ENCODE measurements around the gene ITM2C.

The ITM2C gene

DNA sequence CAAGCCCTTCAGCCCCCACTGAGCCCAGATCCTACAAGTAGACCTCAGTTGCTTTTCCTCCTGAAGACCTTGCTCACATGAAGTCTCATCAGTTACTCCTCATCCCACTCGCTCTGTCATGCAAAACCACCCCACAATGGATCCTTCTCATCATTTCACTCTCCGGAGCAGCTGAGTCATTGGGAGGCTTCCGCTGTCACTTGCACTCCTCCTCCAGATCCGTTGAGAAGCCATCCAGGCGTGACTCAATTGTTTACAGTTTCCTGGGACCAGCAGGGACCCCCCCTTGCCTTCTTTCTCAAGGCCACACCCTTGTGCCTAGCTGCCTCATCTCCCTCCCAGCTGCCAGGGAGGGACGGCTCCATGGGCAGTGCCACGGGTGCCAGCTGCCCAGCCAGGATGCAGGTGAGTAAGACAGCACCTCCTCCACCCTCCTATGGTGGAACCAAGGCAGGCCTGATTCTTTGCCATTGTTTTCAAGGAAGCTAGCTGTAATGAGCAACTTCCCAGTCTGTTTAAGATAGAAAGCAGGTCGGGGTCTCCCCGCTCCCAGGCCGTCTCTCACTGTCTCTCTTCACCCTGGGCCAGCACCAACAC, 44.0 kb downstream of the ITM2C start:
- peak; percentile 21 to 45 for ATAC-seq

DNA sequence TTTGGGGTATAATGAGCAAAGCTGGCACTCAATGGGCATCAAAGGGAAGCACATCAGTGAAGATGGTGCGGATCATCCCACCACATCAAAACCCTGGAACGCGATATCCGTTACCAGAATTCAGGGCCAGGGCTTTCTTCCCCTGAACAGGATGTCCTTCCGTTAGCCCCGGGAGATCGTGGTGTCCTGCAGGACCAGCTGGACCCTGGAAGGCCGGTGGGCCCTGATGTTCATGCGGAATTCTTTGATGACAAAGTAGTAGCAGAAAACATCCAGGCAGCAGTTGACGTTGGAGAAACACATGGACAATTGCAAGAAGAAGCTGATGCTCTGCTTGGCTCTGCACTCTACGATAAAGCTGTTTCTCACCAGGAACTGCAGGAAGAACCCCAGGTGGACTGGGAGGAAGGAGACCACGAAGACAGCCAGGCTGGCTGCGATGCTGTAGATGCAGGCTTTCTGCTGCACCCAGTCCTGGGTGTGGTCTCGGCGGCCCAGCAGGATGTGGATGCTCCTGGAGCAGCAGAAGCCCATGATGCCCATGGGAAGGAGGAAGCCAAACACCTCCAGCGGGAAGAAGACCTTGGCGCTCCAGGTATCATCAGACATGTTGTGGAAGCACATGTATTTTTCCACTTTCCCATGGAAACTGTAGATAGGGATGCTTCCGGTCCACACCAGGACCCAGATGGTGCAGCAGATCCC, 45.3 kb downstream of the ITM2C start:
- no peak for ATAC-seq

DNA sequence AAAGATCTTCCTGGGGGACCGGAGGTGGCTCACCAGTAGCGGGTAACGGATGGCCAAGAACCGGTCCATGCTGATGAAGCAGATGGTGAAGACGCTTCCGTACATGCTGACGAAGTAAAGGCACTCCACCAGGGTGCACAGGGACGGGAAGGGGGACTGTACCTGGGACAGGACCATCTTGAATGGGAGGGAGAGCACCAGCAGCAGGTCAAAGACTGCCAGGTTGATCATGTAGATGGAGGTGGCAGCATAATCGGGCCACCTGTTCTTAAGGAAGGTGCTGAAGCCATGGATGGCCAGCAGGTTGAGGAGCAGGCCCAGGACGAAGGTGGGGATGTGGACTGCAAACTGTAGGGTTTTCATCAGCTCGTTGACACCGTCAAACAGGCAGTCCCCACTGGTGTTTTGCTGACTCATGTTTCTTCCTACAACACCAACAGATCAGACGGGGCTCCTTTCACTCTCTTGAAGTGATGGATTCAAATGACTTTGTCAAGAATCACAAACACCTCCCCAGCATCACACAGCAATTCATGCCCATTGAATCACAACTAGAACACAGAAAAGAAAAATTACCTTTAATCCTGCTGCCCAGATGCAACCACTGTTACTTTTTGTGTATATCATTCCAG, 45.9 kb downstream of the ITM2C start:
- ATAC-seq = peak; percentile 22 to 33

DNA sequence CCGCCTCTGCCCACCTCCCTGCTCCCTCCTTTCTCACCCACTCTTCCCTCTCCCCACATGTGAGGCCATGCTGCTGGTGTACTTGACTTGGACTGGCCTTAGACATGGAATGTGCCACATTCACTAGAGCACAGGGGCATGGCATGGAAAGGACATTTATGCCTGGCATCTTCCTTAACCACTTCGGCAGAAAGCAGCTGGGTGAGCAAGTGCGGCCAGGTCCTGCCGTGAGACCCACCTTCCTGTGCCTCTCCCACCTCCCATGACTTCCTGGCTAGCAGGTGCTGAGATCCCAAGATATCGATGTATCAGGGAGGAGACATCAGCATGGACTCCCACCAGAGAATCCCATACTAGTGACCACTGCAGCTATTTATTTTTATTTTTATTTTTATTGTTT, 47.3 kb downstream of the ITM2C start:
- ATAC-seq = no peak

DNA sequence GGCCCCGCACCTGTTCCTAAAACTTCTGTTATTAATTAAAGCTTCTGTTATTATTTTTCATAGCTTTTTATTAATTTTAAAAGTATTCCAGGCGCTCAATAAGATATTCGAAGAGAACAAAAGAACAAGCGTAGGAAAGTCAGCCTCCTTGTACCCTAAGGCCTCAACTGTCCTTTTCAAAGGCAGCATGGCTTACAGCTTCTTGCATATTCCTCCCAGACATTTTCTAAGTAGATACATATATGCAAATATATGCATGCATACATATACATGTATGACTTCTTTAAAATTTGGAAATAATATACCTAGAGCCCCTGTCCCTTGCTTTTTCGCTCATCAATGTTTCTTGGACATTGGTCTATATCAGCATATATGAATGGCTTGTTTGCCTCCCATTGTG, 48.0 kb downstream of the ITM2C start:
- no peak for ATAC-seq

DNA sequence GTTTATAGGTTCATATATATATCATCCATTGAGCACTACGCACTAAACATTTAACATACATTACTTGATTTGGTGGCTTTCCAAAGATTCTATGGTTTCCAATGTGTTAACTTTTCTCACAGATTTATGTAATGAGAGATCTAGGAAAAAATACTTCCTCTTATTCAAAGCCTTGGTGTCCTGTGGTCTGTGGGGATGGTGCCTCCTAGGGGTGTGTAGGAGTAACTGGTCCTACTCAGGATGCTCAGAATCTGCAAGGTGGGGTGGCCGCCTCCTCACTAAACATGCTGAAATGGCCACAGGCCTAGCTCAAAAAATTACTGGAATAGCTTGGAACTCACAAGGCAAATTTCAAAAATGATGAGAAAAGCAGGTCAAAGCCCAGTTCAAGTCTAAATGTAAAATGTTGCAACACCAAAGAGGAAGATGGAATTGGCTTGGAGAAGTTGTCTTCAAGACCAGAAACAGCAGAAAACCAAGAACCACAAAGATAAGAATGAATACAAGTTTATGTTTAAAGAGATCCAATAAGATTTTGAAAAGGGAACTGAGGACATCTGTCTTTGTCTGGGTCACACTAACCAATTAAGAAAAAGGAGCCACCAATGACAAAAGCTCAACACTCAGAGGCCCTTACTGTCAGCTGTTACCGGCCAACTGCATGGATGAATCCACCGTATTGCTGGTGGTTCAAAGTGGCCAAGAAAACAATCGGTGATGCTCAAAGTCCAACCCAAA, 48.8 kb downstream of the ITM2C start:
- ATAC-seq = no peak

DNA sequence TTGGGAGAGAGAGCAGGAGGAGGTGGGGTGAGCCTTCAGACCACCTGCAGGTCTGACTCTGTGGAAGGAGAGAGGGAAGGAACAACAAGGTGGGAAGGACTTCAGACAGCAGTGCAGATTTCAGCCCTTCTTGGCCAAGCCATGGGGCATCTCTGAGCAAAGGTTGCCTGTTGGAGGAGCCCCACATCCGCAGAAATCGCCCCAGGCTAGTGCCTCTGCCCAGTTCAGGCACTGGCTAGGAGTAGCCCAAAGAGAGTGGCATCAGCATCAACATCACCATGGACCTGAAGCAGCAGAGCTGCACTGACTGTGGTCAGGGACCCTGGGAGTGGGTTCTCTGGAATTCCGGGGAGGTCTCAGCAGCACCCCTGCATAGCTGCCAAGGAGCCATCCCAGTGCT, 50.1 kb downstream of the ITM2C start:
- ATAC-seq = no peak

DNA sequence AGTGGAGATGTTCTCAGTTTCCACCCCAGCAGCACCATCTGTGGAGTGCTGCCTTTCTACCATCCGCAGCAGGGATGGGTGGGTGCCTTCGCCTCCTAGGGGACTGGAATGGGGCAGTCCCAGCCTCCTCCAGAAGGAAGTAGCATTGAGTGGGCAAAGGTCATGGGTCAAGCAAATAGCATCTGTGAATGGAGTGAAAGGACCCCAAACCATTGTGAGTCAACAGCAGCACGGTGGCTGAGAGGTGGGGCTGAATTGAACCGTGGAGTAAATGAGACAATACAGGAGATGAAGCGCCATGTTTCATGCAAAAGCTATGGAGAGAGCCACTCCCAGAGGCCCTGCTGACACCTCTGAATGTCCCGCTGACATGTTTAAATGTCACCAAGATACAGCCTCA, 50.6 kb downstream of the ITM2C start:
- ATAC-seq = no peak

DNA sequence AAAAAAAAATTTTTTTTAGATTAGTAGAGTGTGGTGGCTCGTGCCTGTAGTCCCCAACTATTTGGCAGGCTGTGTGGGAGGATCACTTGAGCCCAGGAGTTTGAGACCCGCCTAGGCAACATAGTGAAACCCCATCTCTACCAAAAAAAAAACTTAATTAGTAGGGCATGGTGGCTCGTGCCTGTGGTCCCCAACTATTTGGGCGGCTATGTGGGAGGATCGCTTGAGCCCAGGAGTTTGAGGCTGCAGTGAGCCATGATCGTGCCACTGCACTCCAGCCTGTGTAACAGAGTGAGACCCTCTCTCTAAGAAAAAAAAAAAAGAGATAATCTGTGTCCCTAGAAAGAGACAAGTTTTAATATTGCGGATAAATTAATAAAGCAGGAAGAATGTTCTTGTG, 51.5 kb downstream of the ITM2C start:
- no peak for ATAC-seq

DNA sequence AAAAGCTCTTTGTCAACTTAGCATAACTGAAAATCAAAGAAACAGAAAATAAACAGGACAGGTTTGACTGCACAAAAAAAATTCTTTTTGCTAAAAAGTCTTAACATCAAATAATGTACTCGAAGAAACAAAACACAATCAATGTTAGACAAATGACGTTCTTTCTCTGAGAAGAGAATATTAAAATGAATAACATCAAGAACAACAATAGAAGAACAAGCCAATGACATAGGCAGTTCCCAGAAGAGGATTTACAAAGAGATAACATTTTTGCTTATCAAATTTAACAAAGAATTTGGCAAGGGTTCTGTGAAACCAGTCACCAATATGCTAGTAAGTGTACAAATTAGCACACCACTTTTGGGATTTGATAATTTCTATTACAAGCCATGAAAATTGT, 54.5 kb downstream of the ITM2C start:
- peak; percentile 12 to 33 for ATAC-seq

DNA sequence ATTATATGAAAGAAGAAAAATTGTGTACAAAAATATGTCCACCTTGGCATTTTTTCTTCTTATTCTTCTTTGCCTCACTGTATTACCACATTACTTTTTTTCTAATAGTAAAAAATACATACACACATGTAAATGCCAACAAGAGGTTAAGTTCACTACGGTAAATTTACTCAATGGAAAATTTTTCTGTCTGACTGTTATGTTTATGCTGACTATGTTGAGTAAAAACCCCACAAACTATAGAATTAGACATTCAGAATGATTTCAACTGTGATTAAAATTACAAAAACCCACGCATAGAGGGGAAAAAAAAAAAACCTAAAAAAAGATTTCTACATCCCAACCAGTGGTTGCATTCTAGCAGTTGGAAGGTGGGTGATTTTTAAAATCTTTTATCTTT, 54.9 kb downstream of the ITM2C start:
- ATAC-seq = peak; percentile 55 to 60

DNA sequence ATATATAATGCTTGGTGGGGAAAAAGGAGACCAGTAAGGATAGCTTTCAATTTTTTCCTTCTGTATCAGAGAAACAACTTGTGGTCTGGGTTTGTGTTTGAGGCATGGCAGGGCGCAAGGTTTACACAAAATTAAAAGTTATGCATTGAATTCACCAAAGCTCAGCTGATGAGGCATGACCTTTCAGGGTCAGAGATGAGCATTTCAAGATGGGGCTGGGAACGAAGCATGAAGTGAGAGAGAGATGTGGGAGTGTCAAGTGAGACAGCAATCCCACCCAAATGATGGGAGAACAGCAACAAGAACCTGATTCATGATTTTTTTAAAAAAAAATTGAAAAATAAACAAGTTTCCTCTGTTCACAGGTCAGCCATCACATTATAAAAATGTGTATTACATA, 55.4 kb downstream of the ITM2C start:
- peak in 1 of 2 donors; percentile 4 for ATAC-seq

DNA sequence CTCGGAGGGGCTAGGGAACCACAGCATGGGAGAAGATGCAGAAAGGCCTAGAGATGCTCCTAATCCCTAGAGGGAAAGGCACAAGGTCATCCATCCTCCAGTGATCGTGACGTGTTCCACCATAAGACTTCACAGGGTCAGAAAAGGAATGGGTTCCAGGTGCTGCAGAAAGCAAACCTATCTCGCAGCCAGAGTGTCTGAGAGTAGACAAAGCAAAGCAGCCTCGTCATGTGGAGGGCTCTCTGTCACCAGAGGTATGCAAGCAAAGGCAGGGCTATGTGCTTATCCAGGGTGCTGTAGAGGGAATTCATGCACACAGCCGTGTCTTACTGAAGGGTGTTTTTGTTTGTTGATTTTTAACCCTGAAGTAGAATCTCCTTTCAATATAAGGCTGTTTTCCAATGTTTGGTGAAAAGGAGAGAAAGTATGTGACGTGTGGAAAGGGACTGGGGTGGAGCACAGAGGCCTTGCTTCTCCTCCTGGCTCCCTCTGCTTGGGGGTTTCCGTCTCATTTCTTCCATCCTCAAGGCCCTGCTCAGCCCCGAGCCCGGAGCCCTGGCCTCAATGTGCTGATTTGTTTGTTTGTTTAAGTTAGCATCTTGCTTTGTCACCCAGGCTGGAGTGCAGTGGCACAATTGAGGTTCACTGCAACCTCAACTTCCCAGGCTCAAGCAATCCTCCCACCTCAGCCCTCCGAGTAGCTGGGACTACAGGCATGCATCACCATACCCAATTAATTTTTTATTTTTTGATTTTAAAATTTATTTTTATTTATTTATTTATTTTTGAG, 57.3 kb downstream of the ITM2C start:
- ATAC-seq = no peak

DNA sequence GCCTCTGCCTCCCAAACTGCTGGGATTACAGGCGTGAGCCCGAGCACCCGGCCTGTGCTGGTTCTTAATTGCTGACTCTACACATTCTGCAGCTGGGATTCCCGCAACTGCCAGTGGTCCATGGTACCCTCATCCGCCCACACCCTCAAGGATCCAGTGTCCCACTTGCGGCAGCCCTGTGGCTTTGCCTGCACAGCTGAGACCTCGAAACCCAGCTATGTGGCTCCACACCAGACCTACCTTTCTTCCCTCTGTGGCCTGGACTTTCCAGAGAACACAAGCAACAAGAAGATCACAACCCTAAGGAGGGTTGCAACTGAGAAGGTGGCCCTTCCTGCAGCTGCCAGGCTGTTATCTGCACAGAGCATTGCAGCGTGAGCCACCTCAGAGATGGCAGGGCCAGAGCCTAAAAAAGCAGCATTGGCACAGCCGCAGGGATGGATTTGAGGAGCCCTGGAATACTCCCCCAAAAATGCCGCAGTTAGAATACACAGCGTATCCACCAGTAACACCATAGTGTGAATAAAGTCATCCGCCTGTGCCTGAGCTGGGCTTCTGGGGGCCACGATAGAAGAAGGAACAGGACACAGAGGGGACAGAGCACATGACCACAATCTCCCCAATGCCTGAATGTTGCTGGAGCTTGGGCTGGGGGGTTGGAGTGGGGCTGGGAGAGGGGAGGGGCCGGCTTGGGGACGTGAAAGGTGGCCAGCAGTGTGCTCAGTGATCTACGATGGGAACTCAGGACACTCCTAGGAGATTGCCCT, 58.4 kb downstream of the ITM2C start:
- no peak for ATAC-seq

DNA sequence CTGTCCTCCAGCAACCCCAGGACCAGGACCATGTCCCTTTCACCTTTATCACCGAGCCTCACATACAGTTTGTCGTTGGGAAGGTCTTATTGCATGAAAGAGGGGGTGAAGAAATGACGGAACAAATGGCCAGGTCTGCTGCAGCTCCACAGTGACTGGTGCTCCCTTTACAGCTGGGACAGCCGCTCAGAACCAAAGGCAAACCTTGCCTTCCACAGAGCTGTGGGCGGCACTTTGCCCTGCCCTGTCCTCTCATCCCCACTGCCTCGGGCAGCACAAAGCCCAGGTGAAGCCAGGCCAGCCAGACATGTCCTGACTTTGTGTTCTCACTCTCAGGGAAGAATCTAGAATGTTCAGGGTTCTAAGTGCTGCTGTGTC, 59.3 kb downstream of the ITM2C start:
- no peak for ATAC-seq

DNA sequence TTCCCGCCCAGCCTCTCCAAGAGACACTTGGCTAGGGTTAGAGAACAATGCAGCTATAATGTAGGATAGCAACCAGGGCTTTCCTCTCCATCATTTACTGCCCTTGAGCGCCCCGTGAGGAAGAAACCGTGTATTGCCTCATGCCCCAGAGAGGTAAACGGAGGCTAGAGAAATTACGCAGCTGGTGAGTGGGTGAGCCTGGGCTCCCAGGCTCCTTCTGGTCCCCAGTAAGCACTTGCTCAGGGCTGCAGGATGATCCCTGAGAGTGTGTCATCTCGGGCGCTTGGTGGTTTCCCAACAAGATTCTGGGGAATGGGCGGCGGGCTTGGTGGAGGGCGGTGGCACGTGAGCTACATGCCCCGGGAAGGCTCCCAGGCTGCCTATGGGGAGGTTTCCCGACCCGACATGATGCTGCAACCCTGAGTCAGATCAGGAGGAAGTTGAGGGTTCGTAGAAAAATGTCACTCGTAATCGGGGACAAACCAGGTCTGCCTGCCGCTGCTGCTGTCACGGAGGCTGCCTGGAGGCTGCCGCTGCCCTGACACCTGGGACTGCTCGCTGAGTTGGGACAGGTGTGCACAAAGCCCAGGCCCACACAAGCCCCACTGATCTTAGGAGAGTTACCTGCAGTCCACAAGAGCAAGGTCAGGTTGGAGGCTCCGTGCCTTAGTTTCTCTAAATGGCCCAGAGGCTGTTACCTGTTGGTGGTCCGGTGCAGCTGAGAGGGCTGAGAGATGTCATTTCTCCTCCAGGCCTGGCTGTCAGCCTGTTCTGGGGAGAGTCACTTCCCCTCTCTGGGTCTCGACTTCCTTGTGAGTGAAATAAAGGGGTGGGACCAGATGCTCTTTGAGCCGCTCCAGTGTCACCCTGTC, 60.0 kb downstream of the ITM2C start, which contains the start of gene GPR55:
GPR55 (minus strand) TSS at position 773 of the 872 bp plus-strand sequence. CDS start 14,280 bp downstream, outside the sequence.
- ATAC-seq = peak; percentile 63 to 67

DNA sequence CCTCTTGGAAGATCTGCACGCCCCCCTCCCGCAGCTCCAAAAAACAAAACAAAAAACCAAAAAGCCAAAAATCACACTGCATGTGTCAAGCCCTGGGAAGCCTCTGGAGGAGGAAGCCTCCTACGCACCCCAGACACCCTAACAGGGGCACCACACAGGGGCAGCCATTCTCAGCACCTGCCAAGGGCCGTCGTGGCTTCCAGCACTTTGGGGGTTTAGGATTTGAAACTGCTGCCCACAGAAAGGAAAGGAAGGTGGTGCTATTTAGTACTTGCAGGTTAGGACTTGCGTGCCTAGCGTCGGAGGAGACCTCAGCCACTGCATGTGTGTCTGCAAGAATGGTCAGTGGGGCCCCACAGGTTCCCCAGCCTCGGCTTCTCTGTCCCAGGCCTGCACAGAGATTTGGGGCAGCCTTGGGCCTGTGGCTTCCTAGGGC, 60.7 kb downstream of the ITM2C start:
- ATAC-seq = peak in 1 of 2 donors; percentile 1

DNA sequence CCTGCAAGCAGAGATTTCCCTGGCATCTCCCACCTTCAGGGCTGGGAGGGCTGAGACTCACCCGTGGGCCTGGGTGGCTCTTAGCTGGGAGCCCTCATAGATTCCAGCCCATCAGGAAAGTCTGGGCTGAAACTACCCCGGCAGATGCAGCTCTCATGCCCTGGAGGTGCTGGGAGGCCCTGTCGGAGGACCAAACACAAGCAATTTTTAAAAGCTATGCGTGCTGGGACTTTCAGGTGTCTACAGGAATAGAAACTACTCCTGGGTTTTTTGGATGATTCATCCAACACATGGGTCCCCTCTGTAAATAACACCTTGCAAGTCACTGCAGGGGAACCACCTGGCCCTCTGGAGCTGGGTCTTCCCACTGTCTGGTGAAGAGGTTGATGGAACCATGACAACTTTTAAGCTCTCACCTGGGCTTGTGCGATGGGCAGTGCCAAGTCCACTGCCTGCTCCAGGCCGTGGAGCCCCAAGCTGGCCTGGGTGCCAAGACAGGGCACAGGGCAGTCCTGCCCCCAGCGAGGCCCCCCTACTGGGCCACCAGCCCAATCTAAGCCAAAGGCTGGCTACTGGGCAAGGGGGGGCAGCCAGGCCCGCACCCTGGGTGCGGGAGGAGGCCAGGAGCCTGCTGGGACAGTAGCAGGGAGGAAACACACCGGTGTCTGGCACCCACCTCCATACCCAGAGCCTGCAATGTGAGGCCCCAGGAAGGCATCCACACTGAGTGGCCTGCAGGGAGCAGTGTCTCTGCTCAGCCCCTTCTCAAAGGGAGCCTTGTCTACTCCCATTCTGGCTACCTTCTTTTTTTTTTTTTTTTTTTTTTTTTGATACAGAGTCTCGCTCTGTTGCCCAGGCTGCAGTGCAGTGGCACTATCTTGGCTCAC, 61.4 kb downstream of the ITM2C start:
- peak; percentile 60 to 62 for ATAC-seq

DNA sequence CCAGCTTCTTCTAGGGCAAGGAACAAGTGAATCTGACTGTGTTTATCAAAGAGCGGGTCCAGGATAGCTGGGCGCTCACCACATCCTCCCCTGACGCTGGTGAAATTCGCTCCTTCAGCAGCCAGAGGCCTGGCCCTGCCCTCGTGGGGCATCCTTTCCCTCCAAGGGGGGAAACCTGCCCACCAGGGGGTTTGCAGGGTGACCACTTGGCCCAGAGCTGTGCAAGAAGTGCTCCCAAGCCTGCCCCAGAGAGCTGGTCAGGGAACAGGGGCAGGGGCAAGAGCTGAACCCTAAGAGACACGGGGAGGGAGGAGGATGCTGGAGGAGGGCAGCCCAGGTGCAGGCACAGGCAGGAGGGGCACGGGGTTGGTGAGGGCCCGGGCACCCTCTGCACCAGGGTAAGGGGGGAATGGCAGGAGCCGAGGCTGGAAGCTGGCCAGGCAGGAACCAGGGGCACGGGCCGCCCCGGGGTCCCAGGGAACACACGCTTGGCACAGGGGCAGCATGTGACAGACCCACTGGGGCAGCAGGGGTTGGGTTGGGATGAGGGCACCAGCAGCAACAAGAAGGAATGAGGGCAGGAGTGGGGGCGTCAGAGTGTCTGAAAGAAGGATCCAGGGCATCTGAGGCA, 63.1 kb downstream of the ITM2C start:
- ATAC-seq = no peak
